OCI-LY7 (cell line): ENCODE results near the gene STARD3. TPM values are rescaled to one million over a fixed set of nuclear protein-coding genes. Genes with fewer than 3 reads are reported as not detected.

ENCODE experiments used
- BruUV-seq: library from RNA; stranded (reverse); fragments of 400-500 nt; replicated peaks from 2 replicates; lab custom pipeline; 2021; lab: Mats Ljungman, UMichigan
- CTCF ChIA-PET: fragments of 300-600 bp; sonication (Branson Sonifier 250); formaldehyde crosslinking; loops from one replicate; lab custom pipeline; 2022; ENCODE audit warnings: antibody characterized with exemption; ENCODE audit not compliant: unreplicated experiment; lab: Charles Lee
- POLR2A ChIA-PET: fragments of 300-600 bp; sonication (Branson Sonifier 250); formaldehyde crosslinking; loops from one replicate; lab custom pipeline; 2022; ENCODE audit warnings: antibody characterized with exemption; lab: Charles Lee
- DNase-seq: peaks from one replicate; pipeline ENCODE4 v3.0.0-alpha.2; 2015; ENCODE audit warnings: low spot score
- H2AFZ ChIP-seq: fragments of 200-600 bp; sonication (generic), shearing (Covaris generic); 2 replicates; pipeline ENCODE4 v1.6.1; 2014; ENCODE audit warnings: mild to moderate bottlenecking, antibody characterized with exemption, low read length, moderate library complexity
- H3K27ac ChIP-seq: fragments of 200-600 bp; sonication (generic); 2 replicates; pipeline ENCODE4 v1.5.1; 2014; ENCODE audit warnings: mixed run types, low read depth, mild to moderate bottlenecking, moderate library complexity, low read length, inconsistent platforms; ENCODE audit not compliant: poor library complexity, severe bottlenecking
- H3K36me3 ChIP-seq: fragments of 200-600 bp; sonication (generic); 2 replicates; pipeline ENCODE4 v1.6.1; 2014; ENCODE audit warnings: mild to moderate bottlenecking, antibody characterized with exemption, low read length, moderate library complexity, mixed read lengths; ENCODE audit not compliant: insufficient read depth
- H3K4me1 ChIP-seq: fragments of 200-600 bp; sonication (generic); 2 replicates; pipeline ENCODE4 v1.5.1; 2014; ENCODE audit warnings: mild to moderate bottlenecking, low read length; ENCODE audit not compliant: insufficient read depth, poor library complexity, severe bottlenecking
- H3K4me2 ChIP-seq: fragments of 200-600 bp; sonication (generic); 2 replicates; pipeline ENCODE4 v1.6.1; 2014; ENCODE audit warnings: mild to moderate bottlenecking, low read length
- H3K4me3 ChIP-seq: fragments of 200-600 bp; sonication (generic); 2 replicates; pipeline ENCODE4 v1.5.1; 2014; ENCODE audit warnings: mild to moderate bottlenecking, low read depth, low read length; ENCODE audit not compliant: poor library complexity, severe bottlenecking
- H3K79me2 ChIP-seq: fragments of 200-600 bp; sonication (generic); 2 replicates; pipeline ENCODE4 v1.6.1; 2016; ENCODE audit warnings: low read depth, mild to moderate bottlenecking, low read length, moderate library complexity, mixed read lengths; ENCODE audit not compliant: insufficient read depth
- H3K9me2 ChIP-seq: fragments of 200-600 bp; sonication (generic); 2 replicates; pipeline ENCODE4 v1.6.1; 2016; ENCODE audit warnings: mild to moderate bottlenecking, low read length, mixed read lengths; ENCODE audit not compliant: insufficient read depth
- H3K9me3 ChIP-seq: fragments of 200-600 bp; sonication (generic); 2 replicates; pipeline ENCODE4 v1.6.1; 2014; ENCODE audit warnings: mild to moderate bottlenecking, mixed run types, low read length, mixed read lengths
- H4K20me1 ChIP-seq: fragments of 200-600 bp; sonication (generic); 2 replicates; pipeline ENCODE4 v1.6.1; 2014; ENCODE audit warnings: mild to moderate bottlenecking, antibody characterized with exemption, low read length, moderate library complexity, mixed read lengths; ENCODE audit not compliant: insufficient read depth
- EZH2phosphoT487 ChIP-seq: fragments of 200-600 bp; sonication (generic); IDR thresholded peaks from 2 replicates; pipeline ENCODE4 v1.6.1; 2018; ENCODE audit warnings: low read depth, borderline replicate concordance, mild to moderate bottlenecking, mixed run types, antibody characterized with exemption, low read length, moderate library complexity, mixed read lengths
- intact Hi-C: fragments of 100-400 bp; cut with micrococcal nuclease; formaldehyde crosslinking; loops from one replicate; pipeline ENCODE4 v1.10.0; 2022; ENCODE audit not compliant: unreplicated experiment
- total RNA-seq, 2 experiments: library from RNA; depleted of rRNA in 1 of 2; stranded (reverse); fragments of >200 nt in 1 of 2; shearing (Covaris generic) in 1 of 2; gene quantifications; 2 replicates each; pipeline ENCODE4 v1.2.3, GENCODE V29; 2014 to 2022
- TF ChIP-seq, protein P1 (sequence below): fragments of 200-600 bp; sonication (generic); conservative IDR thresholded peaks from 2 replicates; pipeline ENCODE4 v1.5.1; 2014; ENCODE audit warnings: mild to moderate bottlenecking, antibody characterized with exemption, low read length, moderate library complexity, mixed read lengths

Gene STARD3
- total RNA-seq, 2 experiments from 2014 or later = 36.5 to 54.2 TPM

DNA sequence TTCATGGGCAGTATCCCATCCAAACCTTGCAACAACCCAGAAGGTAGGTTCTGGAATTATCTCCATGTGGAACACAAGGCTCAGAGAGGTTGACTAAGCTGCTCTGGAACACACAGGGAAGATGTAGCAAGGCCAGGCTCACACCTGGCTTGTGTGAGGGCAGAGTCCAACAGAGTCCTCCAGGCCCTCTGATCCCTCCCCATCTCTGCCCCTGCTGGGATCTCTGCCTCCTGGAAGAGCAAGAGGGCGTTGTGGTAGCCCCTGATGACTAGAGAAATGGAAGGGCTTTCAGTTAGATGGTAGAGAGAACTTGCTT is 17.2 kb upstream of the STARD3 start:
- H3K4me2 ChIP-seq = no peak overlapping the region
- intact Hi-C loops = loop anchor here (5.0 kb wide), 1 partner anchor 243 kb away; the partner anchor contains the start of gene IKZF3
- H3K4me1 ChIP-seq = peaks cover 37% of the 10 kb centered on the region
- no peak overlapping the region for H3K4me3 ChIP-seq
- no peaks in the 10 kb centered on the region; the same call in 1 of the 2 replicates for H3K36me3 ChIP-seq
- CTCF ChIA-PET = no interaction called here
- no peak for TF ChIP-seq EZH2phosphoT487
- TF ChIP-seq, protein P1, sequence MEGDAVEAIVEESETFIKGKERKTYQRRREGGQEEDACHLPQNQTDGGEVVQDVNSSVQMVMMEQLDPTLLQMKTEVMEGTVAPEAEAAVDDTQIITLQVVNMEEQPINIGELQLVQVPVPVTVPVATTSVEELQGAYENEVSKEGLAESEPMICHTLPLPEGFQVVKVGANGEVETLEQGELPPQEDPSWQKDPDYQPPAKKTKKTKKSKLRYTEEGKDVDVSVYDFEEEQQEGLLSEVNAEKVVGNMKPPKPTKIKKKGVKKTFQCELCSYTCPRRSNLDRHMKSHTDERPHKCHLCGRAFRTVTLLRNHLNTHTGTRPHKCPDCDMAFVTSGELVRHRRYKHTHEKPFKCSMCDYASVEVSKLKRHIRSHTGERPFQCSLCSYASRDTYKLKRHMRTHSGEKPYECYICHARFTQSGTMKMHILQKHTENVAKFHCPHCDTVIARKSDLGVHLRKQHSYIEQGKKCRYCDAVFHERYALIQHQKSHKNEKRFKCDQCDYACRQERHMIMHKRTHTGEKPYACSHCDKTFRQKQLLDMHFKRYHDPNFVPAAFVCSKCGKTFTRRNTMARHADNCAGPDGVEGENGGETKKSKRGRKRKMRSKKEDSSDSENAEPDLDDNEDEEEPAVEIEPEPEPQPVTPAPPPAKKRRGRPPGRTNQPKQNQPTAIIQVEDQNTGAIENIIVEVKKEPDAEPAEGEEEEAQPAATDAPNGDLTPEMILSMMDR = no peak
- H3K9me2 ChIP-seq = no peaks in the 10 kb centered on the region
- no peak overlapping the region for H3K27ac ChIP-seq
- BruUV-seq = no TSS peak
- no peaks in the 10 kb centered on the region for H3K9me3 ChIP-seq
- DNase-seq = no peak
- no peaks in the 10 kb centered on the region for H4K20me1 ChIP-seq
- POLR2A ChIA-PET = interaction anchor here (0.6 kb wide), 1 partner anchor 136 kb away, joined by 3 read pairs; no protein-coding TSS in a partner anchor
- H3K79me2 ChIP-seq = no peaks in the 10 kb centered on the region
- H2AFZ ChIP-seq = no peak overlapping the region

DNA sequence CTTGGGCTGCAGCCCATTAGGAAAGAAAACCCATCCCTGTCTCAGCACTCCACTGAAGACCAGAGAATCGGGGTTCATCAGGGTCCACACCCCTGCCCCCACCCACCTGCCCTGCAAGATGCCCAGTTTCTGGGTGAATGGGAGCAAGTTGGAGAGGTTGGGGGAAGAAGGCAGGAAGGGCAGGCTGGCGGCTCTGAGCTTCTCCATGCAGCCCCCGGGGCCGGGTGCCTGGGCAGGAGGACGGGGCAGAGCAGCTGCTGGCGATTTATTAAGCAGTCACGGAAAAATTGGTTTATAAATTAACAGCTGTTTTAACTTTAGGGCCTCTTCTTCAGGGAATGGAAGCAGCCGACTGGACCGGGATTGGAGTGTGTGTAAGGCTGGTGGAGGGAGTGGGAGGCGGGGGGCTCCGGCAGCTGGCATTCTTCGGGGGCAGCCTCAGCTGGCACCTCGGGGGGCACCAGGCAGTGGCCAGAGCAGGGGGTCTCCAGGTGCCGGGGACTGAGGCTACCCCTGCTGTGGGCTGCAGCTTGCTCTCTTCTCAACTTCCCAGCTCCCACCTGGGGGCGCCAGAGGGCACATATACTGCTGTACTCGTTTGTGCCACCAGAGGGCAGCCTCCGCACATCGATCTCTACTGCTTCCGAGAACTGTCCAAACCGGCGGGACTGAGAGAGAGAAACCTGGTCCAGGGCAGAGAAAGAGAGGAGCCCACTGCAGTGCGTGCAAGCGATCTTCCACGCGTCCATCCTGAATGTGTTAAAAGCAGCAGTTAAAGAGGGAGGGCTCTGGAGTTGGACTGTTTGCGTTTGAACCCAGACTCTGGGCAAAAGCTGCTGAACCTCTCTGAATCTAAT is 15.2 kb upstream of the STARD3 start:
- Histone ChIP-seq H3K79me2 (no peaks in the 10 kb centered on the region), H3K4me2 (peak overlapping the region; percentile 63), H3K36me3 (no peaks in the 10 kb centered on the region; the same call in 1 of the 2 replicates), H3K9me2 (no peaks in the 10 kb centered on the region), H3K27ac (peak overlapping the region; percentile 53), H3K4me3 (peak overlapping the region; percentile 36), H3K4me1 (peaks cover 37% of the 10 kb centered on the region), H4K20me1 (no peaks in the 10 kb centered on the region), H3K9me3 (no peaks in the 10 kb centered on the region), H2AFZ (peak overlapping the region; percentile 86)
- CTCF ChIA-PET = interaction anchor here (0.5 to 1.6 kb wide), 6 partner anchors 10 to 447 kb away, joined by 3 to 5 read pairs (median 4); partner anchors contain the start of gene STARD3
- TF ChIP-seq, protein P1 = peak; percentile 100
- no peak for TF ChIP-seq EZH2phosphoT487
- no TSS peak for BruUV-seq
- POLR2A ChIA-PET = no interaction called here
- DNase-seq = peak; percentile 87
- intact Hi-C loops = loop anchor here (1.0 to 5.0 kb wide), 4 partner anchors 51 to 359 kb away; partner anchors contain the start of genes IKZF3 and PSMD3
